A549 (cell line): ENCODE results near the gene UBL7. TPM values are rescaled to one million over a fixed set of nuclear protein-coding genes. Genes with fewer than 3 reads are reported as not detected.

Source experiments
- ATAC-seq, 2 experiments: fragments of 200-7000 bp in 1 of 2; fragments of >200 bp in 1 of 2; cut with Nextera tagmentation in 1 of 2; cut with Tn5 transposase in 1 of 2; 3 replicates each; pipeline versions ENCODE4 v1.8.0 to v1.9.1; 2018 to 2020; ENCODE audit warnings: mild to moderate bottlenecking in 1 of 2, moderate library complexity in 1 of 2
- CTCF ChIA-PET: fragments of 300-600 bp; sonication (Branson Sonifier 250); formaldehyde crosslinking; extraction: SDS; loops from one replicate; lab custom pipeline; 2021; ENCODE audit warnings: antibody characterized with exemption, inconsistent platforms; lab: Yijun Ruan, JAX
- POLR2A ChIA-PET: fragments of 350-600 bp; formaldehyde crosslinking; extraction: SDS; loops from one replicate; lab custom pipeline; 2021; ENCODE audit warnings: antibody characterized with exemption, inconsistent platforms; lab: Yijun Ruan, JAX
- DNase-seq, 2 experiments: peaks; one replicate each; pipeline versions ENCODE4 v3.0.0 to v3.0.0-alpha.2; 2011 to 2016; ENCODE audit warnings: low read depth in 1 of 2, low spot score in 1 of 2
- FAIRE-seq: peaks from 2 replicates; lab custom pipeline; 2011; peaks lifted over from hg19 to GRCh38; lab: Jason Lieb, UNC
- H3K27ac ChIP-seq, 2 experiments: fragments of >200 bp; sonication (Bioruptor Twin); formaldehyde crosslinking; 3 replicates each; pipeline ENCODE4 v1.5.1; 2016 to 2017
- H3K4me1 ChIP-seq: fragments of >200 bp; sonication (Bioruptor Twin); formaldehyde crosslinking; 3 replicates; pipeline ENCODE4 v1.6.1; 2016
- H3K4me2 ChIP-seq: fragments of >200 bp; sonication (Bioruptor Twin); formaldehyde crosslinking; 3 replicates; pipeline ENCODE4 v1.6.1; 2016
- H3K4me3 ChIP-seq: fragments of >200 bp; sonication (Bioruptor Twin); formaldehyde crosslinking; 3 replicates; pipeline ENCODE4 v1.5.1; 2016
- H3K9me3 ChIP-seq: fragments of >200 bp; sonication (Bioruptor Twin); formaldehyde crosslinking; 3 replicates; pipeline ENCODE4 v1.6.1; 2016
- ATOH8 ChIP-seq: fragments of 250-450 bp; sonication (Bioruptor Pico); IDR thresholded peaks from 2 replicates; pipeline ENCODE4 v1.5.0; 2020; ENCODE audit warnings: low read depth, mild to moderate bottlenecking, moderate library complexity
- BHLHE40 ChIP-seq: IDR thresholded peaks from 2 replicates; pipeline ENCODE4 v1.6.1; 2012; ENCODE audit warnings: low read depth, low read length, inconsistent platforms
- CEBPB ChIP-seq, 2 experiments: fragments of >200 bp in 1 of 2; sonication (Bioruptor Twin) in 1 of 2; formaldehyde crosslinking in 1 of 2; IDR thresholded peaks; 2 replicates each; pipeline ENCODE4 v1.6.1; 2012 to 2016
- CHD4 ChIP-seq: fragments of 200-600 bp; sonication (generic); IDR thresholded peaks from 2 replicates; pipeline ENCODE4 v1.6.1; 2016; ENCODE audit warnings: antibody characterized with exemption, mild to moderate bottlenecking, borderline replicate concordance
- E2F6 ChIP-seq: IDR thresholded peaks from 2 replicates; pipeline ENCODE4 v1.6.1; 2012; ENCODE audit warnings: low read depth, borderline replicate concordance
- EHMT2 ChIP-seq: fragments of 200-600 bp; sonication (generic); IDR thresholded peaks from 2 replicates; pipeline ENCODE4 v1.6.1; 2016; ENCODE audit warnings: antibody characterized with exemption, low read depth, mild to moderate bottlenecking, moderate library complexity
- ELK1 ChIP-seq: fragments of 150-350 bp; IDR thresholded peaks from 2 replicates; pipeline ENCODE4 v1.6.1; 2014; ENCODE audit warnings: low read depth, mild to moderate bottlenecking, low read length
- EP300 ChIP-seq, 2 experiments: fragments of >200 bp; sonication (Bioruptor Twin); formaldehyde crosslinking; IDR thresholded peaks; 2 replicates in 1 of 2; 3 replicates in 1 of 2; pipeline ENCODE4 v1.6.1; 2016 to 2017
- GATA3 ChIP-seq: IDR thresholded peaks from 2 replicates; pipeline ENCODE4 v1.6.1; 2012; ENCODE audit warnings: borderline replicate concordance
- HOXA7 ChIP-seq: fragments of 250-450 bp; sonication (Bioruptor Pico); IDR thresholded peaks from 2 replicates; pipeline ENCODE4 v1.5.0; 2020; ENCODE audit warnings: mild to moderate bottlenecking, moderate library complexity
- HOXB13 ChIP-seq: fragments of 250-450 bp; sonication (Bioruptor Pico); IDR thresholded peaks from 2 replicates; pipeline ENCODE4 v1.5.0; 2020; ENCODE audit warnings: low read depth, mild to moderate bottlenecking, moderate library complexity
- KDM5A ChIP-seq: fragments of 200-600 bp; sonication (generic); IDR thresholded peaks from 2 replicates; pipeline ENCODE4 v1.6.1; 2016; ENCODE audit warnings: antibody characterized with exemption, mild to moderate bottlenecking
- NPAS2 ChIP-seq: fragments of 250-450 bp; sonication (Bioruptor Pico); IDR thresholded peaks from 2 replicates; pipeline ENCODE4 v1.8.0; 2022; ENCODE audit warnings: mild to moderate bottlenecking, moderate library complexity, borderline replicate concordance
- NR3C1 ChIP-seq: fragments of >200 bp; sonication (Bioruptor Twin); formaldehyde crosslinking; IDR thresholded peaks from 3 replicates; pipeline ENCODE4 v1.6.1; 2017
- PHF8 ChIP-seq: fragments of 200-600 bp; sonication (generic); IDR thresholded peaks from 2 replicates; pipeline ENCODE4 v1.6.1; 2016; ENCODE audit warnings: low read depth, mild to moderate bottlenecking, antibody characterized with exemption, moderate library complexity, borderline replicate concordance
- RARB ChIP-seq: fragments of 250-450 bp; sonication (Bioruptor Pico); IDR thresholded peaks from 2 replicates; pipeline ENCODE4 v1.8.0; 2021; ENCODE audit warnings: mild to moderate bottlenecking, moderate library complexity
- RCOR1 ChIP-seq: fragments of 150-350 bp; IDR thresholded peaks from 2 replicates; pipeline ENCODE4 v1.6.1; 2014; ENCODE audit warnings: antibody characterized with exemption, low read length, low read depth
- REST ChIP-seq: fragments of 200-600 bp; sonication (generic); IDR thresholded peaks from 2 replicates; pipeline ENCODE4 v1.6.1; 2016; ENCODE audit warnings: antibody characterized with exemption, mild to moderate bottlenecking, moderate library complexity
- SMC3 ChIP-seq: fragments of >200 bp; sonication (Bioruptor Twin); formaldehyde crosslinking; IDR thresholded peaks from 3 replicates; pipeline ENCODE4 v1.6.1; 2018; ENCODE audit warnings: inconsistent platforms
- WGBS: methylation state at CpG from one replicate; pipeline ENCODE4 v1.1.6; 2017; ENCODE audit errors: missing lambda C conversion rate; 5-methylcytosine and 5-hydroxymethylcytosine counted together
- polyA plus RNA-seq, 4 experiments: library from polyadenylated mRNA; depleted of rRNA in 3 of 4; stranded (reverse); fragments of >200 nt; fragmentation: RNase III in 1 of 4; extraction: RNeasy Plus Mini Kit Qiagen cat#74134 plus additional on column Dnase treatment in 1 of 4; gene quantifications; 2 replicates in 3 of 4; 3 replicates in 1 of 4; pipeline ENCODE4 v1.2.3, GENCODE V29; 2011 to 2017

The UBL7 gene
- polyA plus RNA-seq, 2 of the 4 experiments (the other 2 are of a cell fraction), result 32.6 to 48.5 TPM

- ChIA-PET POLR2A (no interaction called here), CTCF (no interaction called here)
- H3K27ac ChIP-seq, result no peak overlapping the region
- FAIRE-seq (no peak), ATAC-seq (no peak), DNase-seq (no peak)
- H3K4me1 ChIP-seq, result no peaks in the 10 kb centered on the region
- H3K4me3 ChIP-seq, result no peak overlapping the region
- no peaks in the 10 kb centered on the region for H3K9me3 ChIP-seq
- TF ChIP-seq HOXA7 (CRISPR knock-in tag), result no peak
- TF ChIP-seq NR3C1, result no peak
- TF ChIP-seq NPAS2, result no peak
- TF ChIP-seq KDM5A, result no peak
- no peak for TF ChIP-seq SMC3
- TF ChIP-seq HOXB13 (CRISPR knock-in tag), result no peak
- H3K4me2 ChIP-seq, result no peak overlapping the region
- WGBS, result 91% methylated on average over 4 of the region's 4 CpGs
Measured at GRCh38 chr15:74504836-74505235, 43.9 kb upstream of the UBL7 start.

- Histone ChIP-seq H3K9me3 (no peaks in the 10 kb centered on the region), H3K4me3 (no peak overlapping the region), H3K4me1 (no peaks in the 10 kb centered on the region), H3K27ac (no peak overlapping the region), H3K4me2 (no peak overlapping the region)
- 64% methylated on average over 3 of the region's 3 CpGs for WGBS
- TF ChIP-seq EP300 (IDR thresholded peaks at IDR 0.05) (no peak), HOXB13 (CRISPR knock-in tag) (no peak), PHF8 (no peak), E2F6 (no peak), ELK1 (no peak), EHMT2 (no peak), CHD4 (no peak), GATA3 (no peak), BHLHE40 (no peak), RCOR1 (no peak), RARB (CRISPR knock-in tag) (no peak), CEBPB (IDR thresholded peaks at IDR 0.05) (no peak), ATOH8 (CRISPR knock-in tag) (no peak), REST (no peak)
- DNase-seq (no peak), ATAC-seq (no peak), FAIRE-seq (no peak)
- ChIA-PET CTCF (no interaction called here), POLR2A (no interaction called here)
Measured at GRCh38 chr15:74504418-74504817, 43.5 kb upstream of the UBL7 start.
